Mesothelial cell of epicardium (in vitro differentiated cells): ENCODE results near the gene BRD8. TPM values are rescaled to one million over a fixed set of nuclear protein-coding genes. Genes with fewer than 3 reads are reported as not detected.
"Not testable (repeated sequence)": the region's sequence is repeated elsewhere in the genome, so short reads cannot be mapped to it uniquely, and the experiment has no call there.

ENCODE experiments used
- DNase-seq, 2 experiments: peaks; one replicate each; pipeline ENCODE4 v3.0.0; 2021; ENCODE audit warnings: low spot score in 2 of 2; ENCODE audit not compliant: unreplicated experiment in 2 of 2
- H3K27ac Mint-ChIP-seq: 2 replicates; pipeline ENCODE4 v1.8.0; 2021; ENCODE audit warnings: mixed read lengths
- H3K27me3 Mint-ChIP-seq: 2 replicates; pipeline ENCODE4 v1.8.0; 2021; ENCODE audit warnings: low read depth, mixed read lengths
- H3K36me3 Mint-ChIP-seq: 2 replicates; pipeline ENCODE4 v1.8.0; 2021; ENCODE audit warnings: mixed read lengths
- H3K4me1 Mint-ChIP-seq: 2 replicates; pipeline ENCODE4 v1.8.0; 2021; ENCODE audit warnings: mixed read lengths
- H3K4me3 Mint-ChIP-seq: 2 replicates; pipeline ENCODE4 v1.8.0; 2021; ENCODE audit warnings: mild to moderate bottlenecking, moderate library complexity, mixed read lengths
- H3K9me3 Mint-ChIP-seq: 2 replicates; pipeline ENCODE4 v1.8.0; 2021; ENCODE audit warnings: mixed read lengths
- total RNA-seq: library from RNA; stranded (reverse); gene quantifications from 3 replicates; pipeline ENCODE4 v1.2.1, GENCODE V29; 2021
- TF ChIP-seq, protein P1 (sequence below): fragments of 200-600 bp; sonication (generic); IDR thresholded peaks from one replicate; pipeline ENCODE4 v1.5.0; 2021; ENCODE audit warnings: antibody characterized with exemption; ENCODE audit not compliant: unreplicated experiment

BRD8 gene
- total RNA-seq, 1 donor from 2014 or later, result 89.3 TPM

DNA sequence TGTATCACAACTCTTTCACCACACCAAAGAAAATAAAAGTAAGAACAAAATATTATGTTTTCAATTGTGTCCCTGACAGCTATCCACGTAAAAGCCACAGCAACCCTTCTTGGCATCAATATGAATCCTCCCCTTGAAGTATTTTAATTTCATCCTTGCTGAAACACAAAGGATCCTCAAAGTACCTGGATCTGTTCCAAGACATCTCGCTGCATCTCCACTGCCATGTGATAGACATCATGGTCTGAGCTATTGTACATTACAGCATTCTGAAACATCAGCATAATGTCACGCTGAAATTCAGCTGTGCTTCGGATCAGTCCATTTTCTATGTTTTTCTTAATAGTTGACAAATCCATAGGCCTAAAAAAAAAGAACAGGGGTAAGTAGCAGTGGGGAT, 17.7 kb downstream of the BRD8 start:
- H3K27ac Mint-ChIP-seq, result no peak overlapping the region
- H3K36me3 Mint-ChIP-seq, result peaks cover 60% of the 10 kb centered on the region
- no peak overlapping the region for H3K4me3 Mint-ChIP-seq
- TF ChIP-seq, protein P1, sequence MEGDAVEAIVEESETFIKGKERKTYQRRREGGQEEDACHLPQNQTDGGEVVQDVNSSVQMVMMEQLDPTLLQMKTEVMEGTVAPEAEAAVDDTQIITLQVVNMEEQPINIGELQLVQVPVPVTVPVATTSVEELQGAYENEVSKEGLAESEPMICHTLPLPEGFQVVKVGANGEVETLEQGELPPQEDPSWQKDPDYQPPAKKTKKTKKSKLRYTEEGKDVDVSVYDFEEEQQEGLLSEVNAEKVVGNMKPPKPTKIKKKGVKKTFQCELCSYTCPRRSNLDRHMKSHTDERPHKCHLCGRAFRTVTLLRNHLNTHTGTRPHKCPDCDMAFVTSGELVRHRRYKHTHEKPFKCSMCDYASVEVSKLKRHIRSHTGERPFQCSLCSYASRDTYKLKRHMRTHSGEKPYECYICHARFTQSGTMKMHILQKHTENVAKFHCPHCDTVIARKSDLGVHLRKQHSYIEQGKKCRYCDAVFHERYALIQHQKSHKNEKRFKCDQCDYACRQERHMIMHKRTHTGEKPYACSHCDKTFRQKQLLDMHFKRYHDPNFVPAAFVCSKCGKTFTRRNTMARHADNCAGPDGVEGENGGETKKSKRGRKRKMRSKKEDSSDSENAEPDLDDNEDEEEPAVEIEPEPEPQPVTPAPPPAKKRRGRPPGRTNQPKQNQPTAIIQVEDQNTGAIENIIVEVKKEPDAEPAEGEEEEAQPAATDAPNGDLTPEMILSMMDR, result no peak
- no peaks in the 10 kb centered on the region for H3K4me1 Mint-ChIP-seq
- H3K27me3 Mint-ChIP-seq, result no peaks in the 10 kb centered on the region
- no peaks in the 10 kb centered on the region for H3K9me3 Mint-ChIP-seq
- no peak for DNase-seq

DNA sequence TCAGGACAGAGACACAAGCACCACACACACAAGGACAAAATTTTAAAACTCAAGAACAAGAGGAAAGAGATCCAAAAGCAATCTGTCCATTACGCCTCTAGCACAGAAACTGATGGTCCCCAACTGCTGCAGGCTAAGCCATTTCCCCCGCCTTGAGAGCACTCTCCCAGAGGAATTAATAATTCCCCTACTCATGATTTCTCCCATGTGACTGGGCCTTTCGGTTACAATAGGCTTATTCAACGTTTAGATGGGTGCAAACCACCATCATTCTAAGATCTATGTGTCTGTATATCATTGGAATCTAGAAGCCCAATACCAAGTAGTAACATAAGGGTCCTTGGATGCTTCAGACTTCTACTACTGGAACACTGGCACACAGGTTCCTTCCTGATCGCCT, 18.8 kb downstream of the BRD8 start:
- DNase-seq, result no peak
- H3K27ac Mint-ChIP-seq, result no peak overlapping the region
- no peak overlapping the region for H3K4me3 Mint-ChIP-seq
- H3K27me3 Mint-ChIP-seq, result no peaks in the 10 kb centered on the region
- peaks cover 54% of the 10 kb centered on the region for H3K36me3 Mint-ChIP-seq
- TF ChIP-seq, protein P1, result no peak
- H3K9me3 Mint-ChIP-seq, result no peaks in the 10 kb centered on the region
- no peaks in the 10 kb centered on the region for H3K4me1 Mint-ChIP-seq

DNA sequence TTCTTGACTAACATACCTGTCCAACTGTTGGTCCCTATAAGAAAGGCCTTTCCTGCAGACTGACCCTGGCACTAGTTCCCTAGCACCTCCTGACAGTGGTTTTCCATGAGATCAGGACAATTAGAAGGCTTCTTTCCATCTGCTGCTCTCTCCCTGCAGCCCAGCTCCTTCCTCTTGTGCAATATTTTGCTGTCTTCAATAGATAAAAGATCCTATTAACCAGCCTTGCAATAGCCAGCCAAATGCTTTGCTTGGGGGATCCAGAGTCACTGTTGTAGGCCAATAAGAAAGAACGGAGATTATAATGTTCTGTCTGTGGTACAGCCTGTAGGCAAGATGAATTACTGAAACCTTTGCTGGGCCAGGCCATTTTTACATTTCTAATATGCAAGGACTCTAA, 20.8 kb downstream of the BRD8 start:
- no peak for DNase-seq
- Mint-ChIP-seq H3K36me3 (peaks cover 37% of the 10 kb centered on the region), H3K27me3 (peaks cover 3% of the 10 kb centered on the region), H3K4me3 (no peak overlapping the region), H3K4me1 (no peaks in the 10 kb centered on the region), H3K27ac (no peak overlapping the region), H3K9me3 (no peaks in the 10 kb centered on the region)
- TF ChIP-seq, protein P1, result no peak

DNA sequence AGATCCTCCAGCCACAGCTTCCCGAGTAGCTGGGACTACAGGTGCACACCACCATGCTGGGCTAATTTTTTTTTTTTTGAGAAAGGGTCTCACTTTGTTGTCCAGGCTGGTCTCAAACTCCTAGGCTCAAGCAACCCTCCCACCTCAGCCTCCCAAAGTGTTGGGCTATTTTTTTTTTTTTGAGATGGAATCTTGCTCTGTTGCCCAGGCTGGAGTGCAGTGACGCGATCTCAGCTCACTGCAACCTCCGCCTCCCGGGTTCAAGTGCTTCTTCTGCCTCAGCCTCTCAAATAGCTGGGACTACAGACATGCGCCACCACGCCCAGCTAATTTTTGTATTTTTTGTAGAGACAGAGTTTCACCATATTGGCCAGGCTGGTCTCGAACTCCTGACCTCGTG, 22.5 kb downstream of the BRD8 start:
- DNase-seq, H3K27me3 Mint-ChIP-seq, H3K27ac Mint-ChIP-seq, H3K9me3 Mint-ChIP-seq, H3K4me1 Mint-ChIP-seq, H3K4me3 Mint-ChIP-seq: not testable (repeated sequence)
- H3K36me3 Mint-ChIP-seq, result peaks cover 36% of the 10 kb centered on the region

DNA sequence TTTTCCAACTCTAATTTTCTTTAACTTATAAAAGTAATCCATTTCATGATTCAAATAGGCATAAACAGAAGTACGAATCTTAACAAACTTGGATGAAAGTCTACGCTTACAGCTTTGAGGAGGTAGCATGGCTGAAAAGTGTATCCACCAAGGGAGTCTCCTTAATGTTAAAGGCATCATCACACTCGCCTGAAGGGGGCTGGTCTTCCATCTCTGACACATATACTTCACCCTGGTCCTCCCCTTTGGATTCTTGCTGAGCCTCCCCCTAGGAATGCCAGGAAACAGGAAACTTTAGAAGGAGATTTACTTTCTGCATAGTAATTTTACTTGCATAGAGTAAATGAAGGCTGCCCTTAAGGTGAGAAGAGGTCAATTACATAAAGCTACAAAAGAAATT, 28.9 kb downstream of the BRD8 start:
- Mint-ChIP-seq H3K9me3 (no peaks in the 10 kb centered on the region), H3K27ac (no peak overlapping the region), H3K36me3 (no peaks in the 10 kb centered on the region), H3K27me3 (peaks cover 3% of the 10 kb centered on the region), H3K4me3 (no peak overlapping the region), H3K4me1 (no peaks in the 10 kb centered on the region)
- no peak for DNase-seq
- TF ChIP-seq, protein P1, result no peak

DNA sequence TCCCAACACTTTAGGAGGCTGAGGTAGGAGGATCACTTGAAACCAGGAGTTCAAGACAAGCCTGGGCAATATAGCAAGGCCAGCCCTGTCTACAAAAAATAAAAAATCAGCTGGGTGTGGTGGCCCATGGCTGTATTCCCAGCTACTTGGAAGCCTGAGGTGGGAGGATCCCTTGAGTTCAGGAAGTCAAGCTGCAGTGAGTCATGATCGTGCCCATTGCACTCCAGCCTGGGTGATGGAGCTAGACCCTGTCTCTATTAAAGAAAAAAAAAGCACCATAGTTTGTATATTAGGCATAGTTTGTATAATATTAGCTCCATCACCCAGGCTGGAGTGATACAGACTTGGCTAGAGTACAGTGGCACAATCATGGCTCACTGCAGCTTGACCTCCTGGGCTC, 29.6 kb downstream of the BRD8 start:
- no peak overlapping the region for H3K4me3 Mint-ChIP-seq
- H3K4me1 Mint-ChIP-seq, result no peaks in the 10 kb centered on the region
- no peak overlapping the region for H3K27ac Mint-ChIP-seq
- peaks cover under 1% of the 10 kb centered on the region for H3K27me3 Mint-ChIP-seq
- no peak for DNase-seq
- no peaks in the 10 kb centered on the region for H3K36me3 Mint-ChIP-seq
- no peaks in the 10 kb centered on the region for H3K9me3 Mint-ChIP-seq
- TF ChIP-seq, protein P1, result no peak

DNA sequence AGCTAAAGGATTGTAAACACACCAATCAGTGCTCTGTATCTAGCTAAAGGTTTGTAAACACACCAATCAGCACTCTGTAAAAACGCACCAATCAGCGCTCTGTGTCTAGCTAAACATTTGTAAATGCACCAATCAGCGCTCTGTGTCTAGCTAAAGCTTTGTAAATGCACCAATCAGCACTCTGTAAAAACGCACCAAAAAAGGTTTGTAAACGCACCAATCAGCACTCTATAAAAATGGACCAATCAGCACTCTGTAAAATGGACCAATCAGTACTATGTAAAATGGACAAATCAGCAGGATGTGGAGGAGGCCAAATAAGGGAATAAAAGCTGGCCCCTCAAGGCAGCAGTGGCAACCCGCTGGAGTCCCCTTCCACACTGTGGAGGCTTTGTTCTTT, 34.9 kb downstream of the BRD8 start:
- H3K4me1 Mint-ChIP-seq, H3K27me3 Mint-ChIP-seq, H3K4me3 Mint-ChIP-seq, H3K9me3 Mint-ChIP-seq, H3K36me3 Mint-ChIP-seq, H3K27ac Mint-ChIP-seq, DNase-seq: not testable (repeated sequence)
